NOMO-1 (cell line): Measurements from ENCODE around the gene C19orf18.

Source experiments
- DNase-seq, 2 experiments: peaks; one replicate each; lab custom pipeline; 2025; ENCODE audit not compliant: unreplicated experiment in 2 of 2; lab: John Stamatoyannopoulos, UW

The C19orf18 gene

DNA sequence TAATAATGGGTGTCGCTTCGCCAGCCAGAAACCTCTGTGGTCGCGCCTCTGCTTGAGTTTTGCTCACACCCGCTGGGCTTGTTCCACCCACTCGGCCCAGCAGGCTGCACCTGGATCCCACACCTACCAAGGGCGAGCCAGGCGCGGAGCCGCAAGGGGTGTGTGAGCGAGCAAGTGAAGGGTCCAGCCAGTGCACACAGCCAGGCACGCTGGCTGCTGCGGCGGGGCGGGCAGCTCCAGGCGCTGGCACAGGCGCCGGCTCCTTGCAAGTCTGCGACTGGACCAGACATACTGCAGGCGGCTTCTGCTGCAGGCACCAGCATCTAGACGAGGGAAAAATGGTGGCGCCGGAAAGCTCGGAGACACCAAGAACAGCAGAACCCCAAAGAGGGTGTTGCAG is 25.0 kb downstream of the C19orf18 start:
- DNase-seq = no peak

DNA sequence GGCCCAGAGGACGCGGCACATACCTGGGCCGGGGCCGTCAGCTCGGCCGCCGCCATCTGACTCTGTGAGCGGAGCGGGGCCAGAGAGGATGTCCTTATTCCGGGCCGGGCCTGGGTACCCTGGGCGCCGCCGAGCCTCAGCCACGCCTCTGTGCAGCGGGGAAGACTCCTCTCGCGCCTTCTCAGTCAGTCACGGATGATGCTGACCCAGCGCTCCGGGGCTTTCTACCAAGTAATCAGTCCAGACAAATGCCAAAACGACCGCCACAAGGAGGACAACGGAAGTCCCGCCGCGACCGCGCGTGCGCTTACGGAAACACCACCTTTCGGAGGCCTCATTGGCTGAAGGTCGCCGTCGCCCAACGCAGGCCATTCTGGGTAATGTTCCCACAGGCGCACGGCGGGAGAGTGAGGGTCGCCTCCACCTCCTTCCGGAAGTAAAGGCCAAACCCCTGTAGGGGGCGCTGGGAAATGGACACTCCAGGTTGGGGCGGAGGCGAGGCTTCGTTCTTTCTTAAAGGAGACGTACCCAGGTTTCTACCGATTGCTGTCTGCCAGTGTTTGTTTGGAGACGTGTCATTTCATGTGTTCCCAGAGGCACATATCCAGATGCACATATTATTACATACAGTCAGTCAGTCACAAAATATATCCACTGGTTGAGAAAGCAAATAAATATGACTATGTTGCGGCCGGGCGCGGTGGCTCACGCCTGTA is 26.8 kb downstream of the C19orf18 start, which contains the start of gene ZNF256:
TSS of gene ZNF256 (minus strand) at position 288 of the 716 bp plus-strand sequence. CDS start at position 56, 232 bp downstream.
- DNase-seq = peak; percentile 79 to 87

DNA sequence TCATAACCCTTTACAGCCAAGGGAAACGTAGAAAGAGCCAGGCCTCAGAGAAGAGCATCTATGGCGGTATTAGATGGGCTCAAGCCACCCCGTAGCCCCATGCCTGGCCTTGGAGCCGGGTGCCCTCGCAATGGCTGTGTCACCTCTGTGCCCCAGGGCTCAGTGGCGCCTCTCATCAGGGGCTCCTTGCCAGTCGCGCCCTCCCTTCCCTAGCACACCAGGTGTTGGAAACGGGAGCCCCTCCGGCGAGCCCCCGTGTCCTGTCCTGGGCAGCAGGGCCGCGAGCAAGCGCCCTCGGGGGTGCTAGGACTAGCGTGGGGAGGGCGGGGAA is 27.3 kb downstream of the C19orf18 start:
- DNase-seq = no peak

DNA sequence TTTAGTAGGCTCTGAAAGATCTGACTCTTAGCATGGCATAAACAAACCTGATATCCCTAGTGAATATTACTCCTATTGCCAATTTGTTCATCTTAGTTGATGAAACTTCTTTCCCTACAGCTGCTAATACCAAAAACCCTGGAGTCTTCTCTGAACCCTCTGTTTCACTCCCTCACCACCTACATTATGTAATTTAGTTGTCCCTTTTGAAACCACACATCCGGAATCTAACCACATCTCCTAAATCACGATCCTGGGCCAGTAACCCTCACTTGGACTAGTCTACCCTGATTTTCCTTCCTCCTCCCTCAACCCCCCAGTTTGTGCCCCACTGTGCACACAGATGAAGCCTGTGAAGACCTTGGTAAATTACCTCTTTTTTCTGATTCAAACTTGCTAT is 28.0 kb downstream of the C19orf18 start:
- DNase-seq = peak in 1 of 2 experiments; percentile 3

DNA sequence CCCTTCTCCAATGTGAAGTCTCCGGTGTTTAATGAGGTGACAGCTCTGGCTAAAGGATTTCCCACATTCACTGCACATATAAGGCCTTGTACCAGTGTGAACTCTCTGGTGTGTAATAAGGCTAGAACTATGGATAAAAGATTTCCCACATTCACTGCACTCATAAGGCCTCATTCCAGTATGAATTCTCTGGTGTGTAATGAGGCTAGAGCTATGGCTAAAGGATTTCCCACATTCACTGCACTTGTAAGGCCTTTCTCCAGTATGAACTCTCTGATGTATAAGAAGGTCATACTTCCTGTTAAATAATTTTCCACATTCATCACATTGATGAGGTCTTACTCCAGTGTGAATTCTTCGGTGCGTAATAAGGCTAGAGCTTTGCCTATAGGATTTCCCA is 32.7 kb downstream of the C19orf18 start:
- DNase-seq = no peak

DNA sequence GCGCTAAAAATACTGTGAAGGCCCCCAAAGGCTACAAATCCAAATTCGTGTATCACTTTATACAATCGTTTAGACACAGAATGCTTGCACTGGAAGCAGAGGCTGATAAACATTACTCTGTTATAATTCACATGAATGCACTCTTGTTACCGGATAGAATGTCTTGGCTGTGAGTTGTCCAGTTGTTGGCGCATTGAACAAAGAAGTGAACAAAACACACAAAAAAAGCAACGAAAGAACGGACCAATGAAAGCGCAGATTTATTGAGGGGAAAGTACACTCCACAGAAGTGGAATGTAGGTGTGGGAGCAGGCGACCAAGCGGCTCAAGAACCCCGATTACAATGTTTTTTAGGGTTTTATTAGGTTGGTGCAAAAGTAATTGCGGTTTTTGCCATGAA is 38.6 kb downstream of the C19orf18 start:
- no peak for DNase-seq

DNA sequence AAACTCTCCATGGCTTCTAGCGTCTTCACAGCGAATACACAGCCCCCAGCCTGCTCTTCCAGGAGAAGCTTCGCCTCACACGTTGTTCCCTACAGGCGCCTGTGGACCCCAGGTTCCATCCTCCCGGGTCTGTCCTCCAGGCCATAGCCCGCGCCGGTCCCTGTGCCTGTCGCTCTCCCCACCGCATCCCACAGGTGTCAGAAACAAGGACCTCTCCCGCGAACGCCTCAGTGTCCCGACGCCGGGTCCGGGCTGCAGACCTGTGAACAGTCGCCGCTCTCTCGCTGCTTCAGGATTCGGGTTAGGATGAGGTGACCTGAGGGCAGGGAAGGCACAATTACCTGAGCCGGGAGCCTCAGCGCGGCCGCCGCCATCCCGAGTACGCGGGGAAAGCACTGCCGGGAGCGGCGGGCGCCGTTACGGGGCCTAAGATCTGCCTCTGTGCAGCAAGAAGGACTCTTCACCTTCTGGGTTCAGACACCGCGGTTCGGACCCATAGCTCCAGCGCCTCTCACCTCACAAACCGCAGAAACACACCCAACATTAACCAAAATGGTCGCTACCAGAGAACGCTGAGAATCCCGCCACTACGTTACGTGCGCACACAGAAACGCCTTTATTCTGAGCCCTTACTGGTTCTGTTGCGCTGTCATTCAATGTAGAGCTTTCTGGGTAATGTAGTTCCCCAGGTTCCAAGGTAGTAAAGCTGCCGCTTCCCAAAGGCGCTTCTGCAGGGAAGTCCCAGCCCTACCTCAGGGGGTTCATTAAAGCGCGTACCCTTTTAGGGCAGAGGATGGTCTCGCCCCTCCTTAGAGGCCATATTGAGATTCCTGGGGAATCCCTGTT is 39.3 kb downstream of the C19orf18 start, which contains the start of gene ZNF418:
TSS of gene ZNF418 (minus strand) at position 583 of the 846 bp plus-strand sequence. CDS start 1,580 bp downstream, outside the sequence.
- no peak for DNase-seq

DNA sequence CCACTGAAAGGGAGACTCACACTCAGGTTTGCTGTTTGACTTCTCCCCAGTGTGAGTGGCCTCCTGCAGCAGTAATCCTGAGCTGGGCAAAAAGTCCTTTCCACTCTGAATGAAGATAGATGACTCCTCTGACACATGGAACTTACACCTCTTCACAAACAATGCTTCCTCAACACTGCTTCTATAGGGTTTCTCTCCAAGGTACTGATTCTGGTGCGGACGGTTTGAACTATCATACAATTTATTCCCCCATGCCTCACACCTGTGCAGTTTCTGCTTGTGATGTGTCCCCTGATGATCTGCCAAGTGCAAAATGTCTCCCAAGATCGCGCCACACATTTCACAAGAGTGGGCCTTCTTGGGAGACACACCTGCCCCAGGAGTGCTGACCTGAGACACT is 46.7 kb downstream of the C19orf18 start:
- DNase-seq = no peak

DNA sequence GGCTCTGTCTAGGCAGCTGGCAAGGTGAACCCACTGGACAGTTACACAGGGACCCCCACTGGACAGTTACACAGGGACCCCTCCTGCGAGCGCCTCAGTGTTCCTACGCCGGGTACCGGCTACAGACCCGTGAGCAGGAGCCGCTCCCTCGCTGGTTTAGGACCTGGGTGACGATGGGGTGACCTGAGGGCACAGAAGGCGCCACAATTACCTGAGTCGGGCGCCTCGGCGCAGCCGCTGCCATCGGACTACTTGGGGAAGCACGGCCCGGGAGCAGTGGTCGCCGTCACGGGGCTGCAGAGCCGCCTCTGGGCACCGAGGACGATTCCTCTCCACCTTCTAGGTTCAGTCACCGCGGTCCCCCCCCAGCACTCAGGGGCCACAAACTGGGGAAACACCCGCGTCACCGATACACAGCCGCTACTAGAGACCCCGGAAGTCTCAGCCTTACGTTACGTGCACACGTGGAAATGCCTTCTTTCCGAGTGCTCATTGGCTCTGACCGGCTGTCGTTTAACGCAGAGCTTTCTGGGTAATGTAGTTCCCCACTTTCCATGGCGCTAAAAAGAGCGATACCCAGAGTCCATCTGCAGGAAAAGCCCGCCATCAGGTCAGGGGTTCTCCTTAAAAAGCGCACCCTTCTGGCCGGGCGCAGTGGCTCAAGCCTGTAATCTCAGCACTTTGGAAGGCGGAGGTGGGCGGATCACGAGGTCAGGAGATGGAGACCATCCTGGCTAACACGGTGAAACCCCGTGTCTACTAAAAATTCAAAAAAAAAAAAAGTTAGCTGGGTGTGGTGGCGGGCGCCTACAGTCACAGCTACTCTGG is 58.0 kb downstream of the C19orf18 start, which contains the start of gene ZNF417:
TSS of gene ZNF417 (minus strand) at position 425 of the 828 bp plus-strand sequence. CDS start at position 244, 181 bp downstream.
- peak; percentile 91 to 96 for DNase-seq

DNA sequence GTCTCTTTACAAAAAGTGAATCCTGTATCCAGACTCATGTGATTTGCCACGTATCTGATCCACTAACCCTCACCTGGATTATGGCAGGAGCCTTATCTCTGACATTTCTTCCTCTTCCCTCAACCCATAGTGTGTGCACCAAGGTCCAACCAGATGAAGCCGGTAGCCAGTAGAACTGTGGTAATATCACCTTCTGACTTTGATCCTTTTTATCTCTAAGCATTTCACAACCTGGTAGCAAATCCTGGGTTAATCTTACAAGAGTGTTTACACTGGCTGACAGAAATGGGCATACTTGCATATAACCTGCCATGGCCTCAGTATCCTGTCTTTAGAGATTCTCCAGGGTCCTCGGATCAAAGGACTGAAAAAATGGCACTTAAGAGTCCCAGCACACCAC is 59.8 kb downstream of the C19orf18 start:
- DNase-seq = no peak
